Brain microvascular endothelial cell (primary cell): Measurements from ENCODE around the gene RALGPS1.

Source experiments
- DNase-seq: peaks from one replicate; pipeline ENCODE4 v3.0.0-alpha.2; 2020
- H3K27ac ChIP-seq: fragments of 250-450 bp; sonication (Bioruptor Pico); 2 replicates; pipeline ENCODE4 v1.5.1; 2020; ENCODE audit warnings: mild to moderate bottlenecking, moderate library complexity
- H3K27me3 ChIP-seq: fragments of 250-450 bp; sonication (Bioruptor Pico); replicated peaks from 2 replicates; pipeline ENCODE4 v1.5.1; 2020; ENCODE audit warnings: mild to moderate bottlenecking
- H3K36me3 ChIP-seq: fragments of 250-450 bp; sonication (Bioruptor Pico); replicated peaks from 2 replicates; pipeline ENCODE4 v1.5.1; 2020; ENCODE audit warnings: mild to moderate bottlenecking
- H3K4me3 ChIP-seq: 2 replicates; pipeline ENCODE4 v1.5.1; 2011; ENCODE audit warnings: low read depth, mild to moderate bottlenecking, control low read depth, low read length, moderate library complexity
- CTCF ChIP-seq: IDR thresholded peaks from 2 replicates; pipeline ENCODE4 v1.5.1; 2011; ENCODE audit warnings: low read depth, mild to moderate bottlenecking, moderate library complexity, low read length, control low read depth, inconsistent platforms; ENCODE audit errors: missing control alignments
- in situ Hi-C: cut with HindIII; loops from 2 replicates; pipeline ENCODE4 v1.10.0; 2017; ENCODE audit warnings: low sequenced_read_pairs, low pct_ligation_motif_present

The RALGPS1 gene

GRCh38 chr9:127218818-127219217 lies 304.2 kb downstream of the RALGPS1 start:
- TF ChIP-seq CTCF = no peak
- no peaks in the 10 kb centered on the region for H3K36me3 ChIP-seq
- H3K4me3 ChIP-seq = no peak overlapping the region
- H3K27ac ChIP-seq = no peak overlapping the region
- DNase-seq = no peak
- in situ Hi-C loops = loop anchor here (25.0 kb wide), 1 partner anchor 257 kb away; no protein-coding TSS in a partner anchor
- peaks cover 10% of the 10 kb centered on the region for H3K27me3 ChIP-seq

GRCh38 chr9:127219520-127219919 lies 304.9 kb downstream of the RALGPS1 start:
- in situ Hi-C loops = loop anchor here (25.0 kb wide), 1 partner anchor 257 kb away; no protein-coding TSS in a partner anchor
- TF ChIP-seq CTCF = no peak
- H3K4me3 ChIP-seq = no peak overlapping the region
- no peak for DNase-seq
- peaks cover 11% of the 10 kb centered on the region for H3K27me3 ChIP-seq
- no peaks in the 10 kb centered on the region for H3K36me3 ChIP-seq
- no peak overlapping the region for H3K27ac ChIP-seq

GRCh38 chr9:127221695-127222094 lies 307.1 kb downstream of the RALGPS1 start:
- DNase-seq = no peak
- no peak overlapping the region for H3K4me3 ChIP-seq
- in situ Hi-C loops = loop anchor here (25.0 kb wide), 1 partner anchor 259 kb away; no protein-coding TSS in a partner anchor
- TF ChIP-seq CTCF = no peak
- H3K36me3 ChIP-seq = no peaks in the 10 kb centered on the region
- H3K27me3 ChIP-seq = peaks cover 6% of the 10 kb centered on the region
- H3K27ac ChIP-seq = no peak overlapping the region

- no peaks in the 10 kb centered on the region for H3K36me3 ChIP-seq
- H3K4me3 ChIP-seq = no peak overlapping the region
- TF ChIP-seq CTCF = no peak
- DNase-seq = no peak
- H3K27me3 ChIP-seq = peaks cover 6% of the 10 kb centered on the region
- in situ Hi-C loops = loop anchor here (25.0 kb wide), 1 partner anchor 260 kb away; no protein-coding TSS in a partner anchor
- H3K27ac ChIP-seq = no peak overlapping the region
These were observed 308.0 kb downstream of the RALGPS1 start for GRCh38 chr9:127222388-127223095.

GRCh38 chr9:127223266-127223665 lies 308.7 kb downstream of the RALGPS1 start:
- Histone ChIP-seq H3K27ac (no peak overlapping the region), H3K4me3 (no peak overlapping the region), H3K27me3 (peaks cover 6% of the 10 kb centered on the region), H3K36me3 (no peaks in the 10 kb centered on the region)
- TF ChIP-seq CTCF = no peak
- DNase-seq = no peak
- in situ Hi-C loops = loop anchor here (25.0 kb wide), 1 partner anchor 261 kb away; no protein-coding TSS in a partner anchor

- no peak for TF ChIP-seq CTCF
- DNase-seq = no peak
- peak overlapping the region; percentile 56 for H3K4me3 ChIP-seq
- H3K27me3 ChIP-seq = peaks cover 6% of the 10 kb centered on the region
- H3K36me3 ChIP-seq = no peaks in the 10 kb centered on the region
- no peak overlapping the region for H3K27ac ChIP-seq
- in situ Hi-C loops = loop anchor here (25.0 kb wide), 1 partner anchor 261 kb away; no protein-coding TSS in a partner anchor
These were observed 309.2 kb downstream of the RALGPS1 start for GRCh38 chr9:127223810-127224177.
